PC-3 (cell line): ENCODE measurements around the gene CDH4. TPM values are rescaled to one million over a fixed set of nuclear protein-coding genes. Genes with fewer than 3 reads are reported as not detected.

Source experiments
- ATAC-seq: fragments of 200-7000 bp; cut with Tn5 transposase; 2 replicates; pipeline ENCODE4 v1.9.1; 2020; ENCODE audit warnings: mild to moderate bottlenecking, moderate library complexity
- BruUV-seq: library from RNA; stranded (reverse); fragments of 400-500 nt; replicated peaks from 2 replicates; lab custom pipeline; 2021; lab: Mats Ljungman, UMichigan
- CTCF ChIA-PET: fragments of 300-600 bp; sonication (Branson Sonifier 250); formaldehyde crosslinking; loops from one replicate; lab custom pipeline; 2022; ENCODE audit warnings: antibody characterized with exemption; lab: Charles Lee
- POLR2A ChIA-PET: fragments of 300-600 bp; sonication (Branson Sonifier 250); formaldehyde crosslinking; loops from one replicate; lab custom pipeline; 2022; ENCODE audit warnings: antibody characterized with exemption; ENCODE audit not compliant: unreplicated experiment; lab: Charles Lee
- DNase-seq: peaks from one replicate; pipeline ENCODE4 v3.0.0-alpha.2; 2015
- H2AFZ ChIP-seq: fragments of 300-600 bp; sonication (generic); 2 replicates; pipeline ENCODE4 v1.6.0; 2016; ENCODE audit warnings: antibody characterized with exemption, low read length
- H3F3A ChIP-seq: fragments of 300-600 bp; sonication (generic); one replicate; pipeline ENCODE4 v1.6.0; 2017; ENCODE audit warnings: antibody characterized with exemption, low read length, control low read depth, mild to moderate bottlenecking; ENCODE audit not compliant: unreplicated experiment
- H3K27ac ChIP-seq: fragments of 300-600 bp; sonication (generic); 2 replicates; pipeline ENCODE4 v1.5.1; 2016; ENCODE audit warnings: mild to moderate bottlenecking, low read length
- H3K27me3 ChIP-seq: fragments of 300-600 bp; sonication (generic); 2 replicates; pipeline ENCODE4 v1.6.1; 2016; ENCODE audit warnings: low read length, mixed read lengths
- H3K36me3 ChIP-seq: fragments of 300-600 bp; sonication (generic); 2 replicates; pipeline ENCODE4 v1.6.1; 2016; ENCODE audit warnings: low read depth, mixed run types, low read length, mixed read lengths
- H3K4me1 ChIP-seq: fragments of 300-600 bp; sonication (generic); 2 replicates; pipeline ENCODE4 v1.5.1; 2016; ENCODE audit warnings: low read length; ENCODE audit not compliant: insufficient read depth
- H3K4me2 ChIP-seq: fragments of 300-600 bp; sonication (generic); 2 replicates; pipeline ENCODE4 v1.6.0; 2016; ENCODE audit warnings: low read length
- H3K4me3 ChIP-seq: fragments of 300-600 bp; sonication (generic); 2 replicates; pipeline ENCODE4 v1.5.1; 2016; ENCODE audit warnings: mild to moderate bottlenecking, low read length, mixed read lengths
- H3K79me2 ChIP-seq: fragments of 300-600 bp; sonication (generic); 2 replicates; pipeline ENCODE4 v1.6.1; 2017; ENCODE audit warnings: low read length, mixed read lengths
- H3K9ac ChIP-seq: fragments of 300-600 bp; sonication (generic); 2 replicates; pipeline ENCODE4 v1.6.0; 2016; ENCODE audit warnings: mild to moderate bottlenecking, low read length
- H3K9me2 ChIP-seq: fragments of 300-600 bp; sonication (generic); replicated peaks from 2 replicates; pipeline ENCODE4 v1.6.1; 2016; ENCODE audit warnings: mixed run types, low read length, mixed read lengths
- H3K9me3 ChIP-seq: fragments of 300-600 bp; sonication (generic); 2 replicates; pipeline ENCODE4 v1.6.1; 2016; ENCODE audit warnings: low read length, mixed read lengths
- H4K20me1 ChIP-seq: fragments of 300-600 bp; sonication (generic); 2 replicates; pipeline ENCODE4 v1.6.1; 2016; ENCODE audit warnings: low read length, mixed read lengths
- EZH2 ChIP-seq: fragments of 300-600 bp; sonication (generic); IDR thresholded peaks from one replicate; pipeline ENCODE4 v1.6.1; 2017; ENCODE audit warnings: antibody characterized with exemption, mild to moderate bottlenecking, low read length; ENCODE audit not compliant: unreplicated experiment
- EZH2phosphoT487 ChIP-seq: fragments of 300-600 bp; sonication (generic); IDR thresholded peaks from 2 replicates; pipeline ENCODE4 v1.6.1; 2018; ENCODE audit warnings: mild to moderate bottlenecking, antibody characterized with exemption, low read length, borderline replicate concordance
- intact Hi-C: fragments of 100-400 bp; cut with micrococcal nuclease; formaldehyde crosslinking; loops from 2 replicates; pipeline ENCODE4 v1.9.0; 2023
- total RNA-seq: library from RNA; depleted of rRNA; stranded (reverse); fragments of >200 nt; gene quantifications from 2 replicates; pipeline ENCODE4 v1.2.3, GENCODE V29; 2014
- TF ChIP-seq, protein P1 (sequence below): fragments of 300-600 bp; sonication (generic); conservative IDR thresholded peaks from 2 replicates; pipeline ENCODE4 v1.5.1; 2017; ENCODE audit warnings: antibody characterized with exemption, low read depth, mild to moderate bottlenecking, low read length

The CDH4 gene
- total RNA-seq, 1 experiment from 2014 or later = not detected

DNA sequence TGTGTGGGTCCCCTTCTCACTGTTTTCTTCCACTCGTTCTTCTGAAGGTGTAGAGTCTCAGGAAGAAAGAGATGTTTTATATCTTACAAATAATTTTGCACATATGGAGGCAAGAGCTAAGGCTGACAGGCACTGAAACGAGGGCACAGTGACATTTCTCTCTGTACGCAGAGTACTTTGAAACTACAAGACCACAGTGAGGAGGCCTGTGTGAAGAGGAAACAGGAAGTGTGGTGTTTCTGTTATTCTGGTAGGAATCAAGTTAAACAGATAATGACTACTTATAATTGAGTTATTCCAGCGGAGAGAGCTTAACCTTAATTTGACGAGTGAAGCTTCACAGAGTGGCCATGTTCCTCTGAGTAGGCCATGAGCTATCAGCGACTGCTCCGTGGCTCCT lies 4.8 kb downstream of the CDH4 start:
- Histone ChIP-seq H3K36me3 (no peaks in the 10 kb centered on the region), H3K4me3 (no peak overlapping the region), H3F3A (no peaks in the 10 kb centered on the region), H3K9me2 (no peaks in the 10 kb centered on the region), H3K27me3 (peaks cover 8% of the 10 kb centered on the region), H3K79me2 (no peaks in the 10 kb centered on the region), H3K4me2 (no peak overlapping the region), H4K20me1 (no peaks in the 10 kb centered on the region), H3K9ac (no peak overlapping the region), H2AFZ (no peak overlapping the region), H3K4me1 (no peaks in the 10 kb centered on the region), H3K9me3 (no peaks in the 10 kb centered on the region), H3K27ac (no peak overlapping the region)
- POLR2A ChIA-PET = no interaction called here
- CTCF ChIA-PET = no interaction called here
- no peak for ATAC-seq
- intact Hi-C loops = no loop called here
- no TSS peak for BruUV-seq
- DNase-seq = no peak
- no peak for TF ChIP-seq EZH2phosphoT487
- no peak for TF ChIP-seq EZH2
- TF ChIP-seq, protein P1, sequence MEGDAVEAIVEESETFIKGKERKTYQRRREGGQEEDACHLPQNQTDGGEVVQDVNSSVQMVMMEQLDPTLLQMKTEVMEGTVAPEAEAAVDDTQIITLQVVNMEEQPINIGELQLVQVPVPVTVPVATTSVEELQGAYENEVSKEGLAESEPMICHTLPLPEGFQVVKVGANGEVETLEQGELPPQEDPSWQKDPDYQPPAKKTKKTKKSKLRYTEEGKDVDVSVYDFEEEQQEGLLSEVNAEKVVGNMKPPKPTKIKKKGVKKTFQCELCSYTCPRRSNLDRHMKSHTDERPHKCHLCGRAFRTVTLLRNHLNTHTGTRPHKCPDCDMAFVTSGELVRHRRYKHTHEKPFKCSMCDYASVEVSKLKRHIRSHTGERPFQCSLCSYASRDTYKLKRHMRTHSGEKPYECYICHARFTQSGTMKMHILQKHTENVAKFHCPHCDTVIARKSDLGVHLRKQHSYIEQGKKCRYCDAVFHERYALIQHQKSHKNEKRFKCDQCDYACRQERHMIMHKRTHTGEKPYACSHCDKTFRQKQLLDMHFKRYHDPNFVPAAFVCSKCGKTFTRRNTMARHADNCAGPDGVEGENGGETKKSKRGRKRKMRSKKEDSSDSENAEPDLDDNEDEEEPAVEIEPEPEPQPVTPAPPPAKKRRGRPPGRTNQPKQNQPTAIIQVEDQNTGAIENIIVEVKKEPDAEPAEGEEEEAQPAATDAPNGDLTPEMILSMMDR = no peak

GRCh38 chr20:61257611-61258010 lies 5.5 kb downstream of the CDH4 start:
- no peaks in the 10 kb centered on the region for H3K79me2 ChIP-seq
- no peaks in the 10 kb centered on the region for H3F3A ChIP-seq
- DNase-seq (no peak), ATAC-seq (no peak)
- POLR2A ChIA-PET = no interaction called here
- H3K4me3 ChIP-seq = no peak overlapping the region
- no TSS peak for BruUV-seq
- no peaks in the 10 kb centered on the region for H3K9me3 ChIP-seq
- no peaks in the 10 kb centered on the region for H3K4me1 ChIP-seq
- H3K4me2 ChIP-seq = no peak overlapping the region
- no peaks in the 10 kb centered on the region for H3K36me3 ChIP-seq
- TF ChIP-seq EZH2 (no peak), EZH2phosphoT487 (no peak)
- TF ChIP-seq, protein P1 = no peak
- no peak overlapping the region for H3K9ac ChIP-seq
- H3K27me3 ChIP-seq = peaks cover 15% of the 10 kb centered on the region
- no peak overlapping the region for H2AFZ ChIP-seq
- no peaks in the 10 kb centered on the region for H4K20me1 ChIP-seq
- no peak overlapping the region for H3K27ac ChIP-seq
- CTCF ChIA-PET = no interaction called here
- intact Hi-C loops = no loop called here
- no peaks in the 10 kb centered on the region for H3K9me2 ChIP-seq

DNA sequence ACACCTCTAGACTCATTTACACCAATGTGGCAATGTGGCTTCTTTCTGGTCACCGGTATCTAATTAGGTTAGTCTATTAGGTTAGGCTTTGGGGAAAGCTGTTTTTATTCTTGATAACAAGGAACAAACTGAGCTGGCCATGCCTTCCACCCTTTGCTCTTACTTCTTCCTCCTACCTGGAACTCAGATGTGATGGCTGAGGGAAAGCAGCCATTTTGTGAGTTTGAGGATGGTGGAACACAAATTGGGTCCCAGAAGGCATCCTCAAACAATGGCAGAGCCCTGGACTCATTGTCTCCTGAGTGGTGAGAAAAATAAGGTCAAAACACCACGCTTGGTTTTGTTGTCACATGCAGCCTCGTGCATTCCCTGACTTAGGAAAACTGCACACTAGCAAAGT lies 7.7 kb downstream of the CDH4 start:
- DNase-seq = no peak
- POLR2A ChIA-PET = no interaction called here
- Histone ChIP-seq H3K9ac (no peak overlapping the region), H2AFZ (no peak overlapping the region), H3K79me2 (no peaks in the 10 kb centered on the region), H3K27me3 (peaks cover 15% of the 10 kb centered on the region), H3F3A (no peaks in the 10 kb centered on the region), H3K4me3 (no peak overlapping the region), H3K4me1 (no peaks in the 10 kb centered on the region), H3K9me3 (no peaks in the 10 kb centered on the region), H3K27ac (no peak overlapping the region), H3K9me2 (no peaks in the 10 kb centered on the region), H3K4me2 (no peak overlapping the region), H3K36me3 (no peaks in the 10 kb centered on the region), H4K20me1 (no peaks in the 10 kb centered on the region)
- ATAC-seq = no peak
- intact Hi-C loops = no loop called here
- no TSS peak for BruUV-seq
- TF ChIP-seq, protein P1 = no peak
- TF ChIP-seq EZH2phosphoT487 = no peak
- TF ChIP-seq EZH2 = no peak
- CTCF ChIA-PET = no interaction called here
